Renal cortex interstitium (tissue), 3 donors: ENCODE data around the gene SPZ1. TPM values are rescaled to one million over a fixed set of nuclear protein-coding genes. Genes with fewer than 3 reads are reported as not detected.

Source experiments
- polyA plus RNA-seq, 3 donors: library from polyadenylated mRNA; unstranded; fragments of 120-200 nt; gene quantifications; one replicate each; pipeline ENCODE4 v1.2.1, GENCODE V29; 2013; ENCODE audit not compliant: insufficient read length in 3 of 3

The SPZ1 gene
- polyA plus RNA-seq, 3 donors: not detected

Other genes starting within 250 kb of the SPZ1 start
- gene SERINC5, start 64.0 kb upstream of the SPZ1 start, polyA plus RNA-seq: 10 to 100 TPM; 44.7 to 57.2 (median 55.5) TPM
- gene ZFYVE16, start 88.1 kb downstream of the SPZ1 start, polyA plus RNA-seq: 10 to 100 TPM; 60.6 to 81.7 (median 77.9) TPM
- gene FAM151B, start 168.1 kb downstream of the SPZ1 start, polyA plus RNA-seq: 1 to 10 TPM; 2.1 to 3.4 (median 3.2) TPM